Measurements from ENCODE around the gene DSTYK. TPM values are rescaled to one million over a fixed set of nuclear protein-coding genes. Genes with fewer than 3 reads are reported as not detected.

DSTYK gene
- total RNA-seq, 2 donors from 2014 or later: 10.9 to 11.9 TPM

DNA sequence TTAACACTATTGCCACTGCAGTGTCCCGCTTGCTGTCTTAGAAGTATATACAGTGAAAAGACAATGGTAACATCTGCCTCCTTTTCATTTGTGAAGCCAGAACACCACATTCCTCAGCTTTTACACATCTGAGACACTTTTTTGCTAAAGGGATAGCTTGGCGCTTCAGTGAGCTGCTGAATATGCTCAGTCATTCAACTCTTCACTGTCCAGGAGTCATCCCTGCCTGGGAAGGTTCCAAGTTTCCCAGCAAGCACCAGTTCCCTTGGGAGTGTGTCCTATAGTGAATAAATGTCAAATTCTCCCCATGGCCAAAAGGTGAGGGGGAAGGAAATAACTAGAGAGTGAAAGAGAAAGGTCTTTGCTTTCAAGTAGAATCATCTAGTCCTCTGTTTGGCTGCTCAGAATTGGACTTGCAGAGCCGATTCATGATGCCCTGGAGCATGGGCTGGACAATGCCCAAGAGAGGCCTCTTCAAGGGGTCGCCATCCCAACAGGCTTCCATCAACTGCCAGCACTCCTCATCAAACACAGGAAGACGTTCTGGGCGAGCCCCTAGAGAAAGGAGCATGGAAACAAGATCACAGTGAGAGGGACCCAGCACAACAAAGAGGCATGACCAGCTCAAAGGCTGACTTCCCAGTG is 64.2 kb downstream of the DSTYK start:
- no peak for DNase-seq (ENCODE audit: low spot score)
- intact Hi-C loops (cut with DNase I): loop anchor here (10.0 kb wide), 1 partner anchor 107 kb away; no protein-coding TSS in a partner anchor

DNA sequence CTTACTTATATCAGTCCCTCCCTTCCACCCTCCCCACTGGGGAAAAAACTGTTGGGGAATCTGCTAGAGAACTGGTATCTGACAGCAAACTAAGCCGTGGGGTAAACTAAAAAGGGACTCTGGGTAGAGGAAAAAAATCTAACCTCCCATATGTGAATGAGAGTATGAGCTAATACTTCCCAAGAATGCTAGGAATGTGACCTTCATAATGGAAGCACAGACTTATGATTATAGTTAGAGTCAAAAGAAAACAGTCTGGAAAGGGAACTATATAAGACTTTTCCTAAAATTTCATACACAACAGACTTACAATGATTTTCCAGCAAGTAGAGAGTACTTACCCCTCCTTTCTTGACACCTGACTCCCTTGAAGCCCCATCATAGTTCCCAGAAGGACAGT is 66.8 kb downstream of the DSTYK start:
- DNase-seq (ENCODE audit: low spot score): no peak
- intact Hi-C loops (cut with DNase I): loop anchor here (10.0 kb wide), 1 partner anchor 110 kb away; no protein-coding TSS in a partner anchor

DNA sequence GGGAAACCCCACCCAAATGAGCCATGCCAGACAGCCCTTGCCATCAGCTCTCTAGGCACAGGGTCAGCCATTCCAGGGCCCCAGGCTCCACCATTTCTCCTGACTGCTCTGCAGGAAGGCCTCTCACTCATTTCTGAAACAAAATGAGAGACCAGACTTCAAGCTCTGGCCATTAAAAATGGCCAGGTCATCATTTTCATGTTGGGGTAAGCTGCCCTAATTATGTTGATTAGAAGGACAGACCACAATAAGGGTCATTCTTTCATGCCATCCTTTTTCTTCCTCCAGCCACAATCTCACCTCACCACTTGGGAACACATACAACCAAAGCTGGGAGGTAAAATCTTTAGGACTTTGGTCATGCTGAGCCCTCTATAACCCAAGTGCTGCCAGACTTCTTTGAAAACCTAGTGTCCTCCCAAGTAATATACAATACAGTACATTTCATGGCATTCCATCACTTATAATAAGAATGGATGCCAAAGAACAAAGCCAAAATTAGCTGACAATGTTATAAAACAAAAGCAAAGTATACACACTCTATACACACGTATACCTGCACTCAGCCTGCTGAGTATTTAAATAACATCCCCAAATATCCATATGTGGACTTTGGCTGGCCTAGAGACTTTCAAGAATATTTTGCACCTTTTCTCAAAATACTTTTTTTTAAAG is 67.3 kb downstream of the DSTYK start:
- DNase-seq (ENCODE audit: low spot score): no peak
- intact Hi-C loops (cut with DNase I): loop anchor here (10.0 kb wide), 1 partner anchor 111 kb away; no protein-coding TSS in a partner anchor

- DNase-seq (ENCODE audit: low spot score): no peak
- intact Hi-C loops (cut with DNase I): loop anchor here (10.0 kb wide), 1 partner anchor 113 kb away; no protein-coding TSS in a partner anchor
These were observed 69.4 kb downstream of the DSTYK start for GRCh38 chr1:205142102-205142469.

DNA sequence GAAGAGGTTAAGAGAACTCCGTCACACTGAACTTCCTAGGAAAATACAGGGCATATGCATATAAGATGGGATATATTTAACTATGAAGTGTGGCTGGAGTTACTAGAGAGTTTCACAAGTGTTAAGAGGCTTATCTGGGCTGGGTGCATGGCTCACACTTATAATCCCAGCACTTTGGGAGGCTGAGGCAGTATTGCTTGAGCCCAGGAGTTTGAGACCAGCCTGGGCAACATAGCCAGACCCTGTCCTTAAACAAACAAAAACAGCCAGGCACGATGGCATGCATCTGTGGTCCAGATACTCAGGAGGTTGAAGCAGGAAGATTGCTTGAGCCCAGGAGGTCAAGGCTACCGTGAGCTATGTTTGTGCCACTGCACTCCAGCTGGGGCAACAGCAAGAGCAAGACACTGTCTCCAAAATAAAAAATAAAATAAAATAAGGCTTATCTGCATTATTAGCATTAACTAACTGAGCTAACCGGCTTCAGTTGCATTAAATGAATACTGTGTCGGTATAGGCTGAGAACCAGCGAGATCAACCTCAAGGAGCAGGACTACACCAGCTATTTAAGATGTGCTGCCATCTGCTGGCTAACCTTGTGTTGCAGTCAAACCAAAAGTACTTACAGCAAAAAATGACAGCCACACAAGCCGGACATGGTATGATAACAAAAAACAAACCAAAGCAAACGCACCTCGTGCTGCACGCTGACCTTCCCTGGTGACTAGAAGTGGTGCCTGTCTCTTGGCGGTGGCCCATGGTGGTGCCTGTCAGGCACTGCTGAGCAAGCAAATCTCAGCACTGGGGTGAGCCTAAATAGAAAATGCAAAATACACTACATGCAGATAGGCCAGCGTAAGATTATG is 70.0 kb downstream of the DSTYK start:
- peak; percentile 86 for DNase-seq (ENCODE audit: low spot score)
- intact Hi-C loops (cut with DNase I): loop anchor here (10.0 kb wide), 1 partner anchor 113 kb away; no protein-coding TSS in a partner anchor

GRCh38 chr1:205140113-205140512 is 71.4 kb downstream of the DSTYK start:
- DNase-seq (ENCODE audit: low spot score): no peak
- intact Hi-C loops (cut with DNase I): loop anchor here (10.0 kb wide), 1 partner anchor 115 kb away; no protein-coding TSS in a partner anchor

DNA sequence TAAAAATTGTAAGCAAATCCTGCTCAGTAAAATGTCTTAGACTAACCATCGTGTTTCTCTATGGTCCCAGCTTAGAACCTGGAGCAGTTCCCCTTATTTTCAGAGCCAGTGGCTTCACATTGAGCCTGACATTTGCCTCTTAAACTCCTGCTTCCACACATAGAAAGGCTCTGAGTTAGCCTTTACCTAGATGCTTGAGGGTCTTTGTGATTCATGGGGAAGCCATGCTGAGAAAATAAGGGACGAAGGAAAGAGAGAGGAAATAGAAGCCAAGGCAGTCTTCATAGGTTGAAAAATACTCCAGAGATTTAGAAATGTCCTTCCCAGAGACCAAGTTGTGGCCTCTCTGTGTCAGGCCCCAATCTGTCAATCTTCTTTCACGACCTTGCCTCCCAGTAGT is 73.6 kb downstream of the DSTYK start:
- no peak for DNase-seq (ENCODE audit: low spot score)
- intact Hi-C loops (cut with DNase I): no loop called here

DNA sequence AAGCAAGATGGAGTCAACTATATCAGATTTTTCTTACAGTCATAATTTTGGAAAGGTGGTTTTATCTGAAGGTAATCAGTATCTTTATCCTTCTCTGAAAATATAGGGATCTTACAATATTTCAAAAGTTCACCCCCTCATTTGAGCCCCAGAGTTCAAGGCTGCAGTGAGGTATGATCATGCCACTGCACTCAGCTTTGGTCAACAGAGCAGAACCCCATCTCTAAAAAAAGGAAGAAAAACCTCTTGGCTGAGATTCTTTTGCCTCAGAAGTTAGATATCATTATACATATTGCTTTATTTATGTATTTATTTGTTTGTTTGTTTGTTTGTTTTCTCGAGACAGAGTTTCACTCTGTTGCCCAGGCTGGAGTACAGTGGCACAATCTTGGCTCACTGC is 78.2 kb downstream of the DSTYK start:
- no peak for DNase-seq (ENCODE audit: low spot score)
- intact Hi-C loops (cut with DNase I): no loop called here

DNA sequence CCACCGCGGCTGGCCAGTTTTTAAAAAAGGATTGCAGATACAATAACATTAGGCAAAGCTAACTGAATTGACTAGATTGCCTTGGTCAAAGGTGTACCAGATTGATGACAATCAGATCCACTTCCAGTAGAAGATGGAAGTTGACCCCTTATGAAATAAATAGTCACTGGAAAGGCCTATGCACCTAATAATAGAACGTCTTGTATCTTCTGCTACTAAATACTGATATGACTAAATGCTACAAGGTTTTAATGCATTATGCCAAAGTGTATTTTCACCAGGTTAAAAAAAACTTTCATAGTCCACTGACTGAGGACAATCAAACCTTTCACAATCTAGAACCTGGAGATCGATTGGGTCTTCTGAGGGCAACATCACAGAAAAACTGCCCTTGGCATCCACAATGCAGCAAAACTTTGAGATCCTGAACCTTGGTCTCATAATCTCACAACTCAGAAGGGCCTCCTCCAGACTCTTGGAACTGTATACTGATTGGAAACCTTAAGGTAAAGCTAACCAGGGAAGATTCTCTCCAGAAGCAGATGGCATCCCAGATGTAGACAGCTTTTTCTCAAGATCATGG is 82.0 kb downstream of the DSTYK start:
- DNase-seq (ENCODE audit: low spot score): no peak
- intact Hi-C loops (cut with DNase I): no loop called here

- intact Hi-C loops (cut with DNase I): no loop called here
- DNase-seq (ENCODE audit: low spot score): no peak
These were observed 83.5 kb downstream of the DSTYK start for GRCh38 chr1:205128050-205128449.

DNA sequence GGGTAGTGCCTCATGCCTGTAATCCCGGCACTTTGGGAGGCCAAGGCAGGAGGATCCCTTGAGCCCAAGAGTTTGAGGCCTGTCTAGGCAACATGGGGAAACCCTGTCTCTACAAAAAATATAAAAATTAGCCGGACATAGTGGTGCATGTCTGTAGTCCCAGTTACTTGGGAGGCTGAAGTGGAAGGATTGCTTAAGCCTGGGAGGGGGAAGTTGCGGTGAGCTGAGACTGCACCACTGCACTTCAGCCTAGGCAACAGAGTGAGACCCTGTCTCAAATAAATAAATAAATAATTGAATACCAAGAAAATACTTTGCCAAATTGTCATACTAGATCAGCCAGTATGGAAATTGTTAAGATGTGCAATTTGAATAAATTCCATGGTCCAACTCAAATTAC is 83.9 kb downstream of the DSTYK start:
- intact Hi-C loops (cut with DNase I): no loop called here
- DNase-seq (ENCODE audit: low spot score): no peak

GRCh38 chr1:205124726-205125125 is 86.8 kb downstream of the DSTYK start:
- intact Hi-C loops (cut with DNase I): no loop called here
- DNase-seq (ENCODE audit: low spot score): no peak

- intact Hi-C loops (cut with DNase I): no loop called here
- DNase-seq (ENCODE audit: low spot score): no peak
These were observed 89.0 kb downstream of the DSTYK start for GRCh38 chr1:205122489-205122882.

- DNase-seq (ENCODE audit: low spot score): peak; percentile 98
- intact Hi-C loops (cut with DNase I): no loop called here
These were observed 89.6 kb downstream of the DSTYK start, which contains the start of gene RBBP5 for GRCh38 chr1:205121660-205122488. TSS of gene RBBP5 (minus strand) at chr1:205121978. CDS start at chr1:205121873, 105 bp downstream.

DNA sequence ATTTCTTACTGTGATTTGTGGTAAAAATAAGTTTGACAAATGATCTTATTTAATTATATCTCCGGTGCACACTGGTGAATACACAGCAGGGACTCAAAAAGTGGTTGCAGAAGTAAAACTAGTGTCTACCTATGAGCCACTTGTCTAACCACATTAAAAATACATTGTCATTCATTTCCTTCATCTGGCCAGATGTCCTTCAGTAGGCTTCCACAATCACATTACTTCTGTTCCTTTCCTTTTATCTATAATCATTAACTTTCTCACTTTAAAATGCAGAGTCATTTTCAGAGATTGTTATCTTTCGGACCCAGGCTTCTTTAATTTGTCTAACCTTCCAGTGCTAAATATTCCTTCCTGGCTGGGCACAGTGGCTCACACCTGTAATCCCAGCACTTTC is 92.8 kb downstream of the DSTYK start:
- no peak for DNase-seq (ENCODE audit: low spot score)
- intact Hi-C loops (cut with DNase I): loop anchor here in 1 of 2 donors (5.0 kb wide), 1 partner anchor 991 kb away; no protein-coding TSS in a partner anchor

GRCh38 chr1:205111354-205111753 is 100.1 kb downstream of the DSTYK start:
- intact Hi-C loops (cut with DNase I): no loop called here
- no peak for DNase-seq (ENCODE audit: low spot score)

- no peak for DNase-seq (ENCODE audit: low spot score)
- intact Hi-C loops (cut with DNase I): no loop called here
These were observed 101.8 kb downstream of the DSTYK start for GRCh38 chr1:205109711-205110110.

DNA sequence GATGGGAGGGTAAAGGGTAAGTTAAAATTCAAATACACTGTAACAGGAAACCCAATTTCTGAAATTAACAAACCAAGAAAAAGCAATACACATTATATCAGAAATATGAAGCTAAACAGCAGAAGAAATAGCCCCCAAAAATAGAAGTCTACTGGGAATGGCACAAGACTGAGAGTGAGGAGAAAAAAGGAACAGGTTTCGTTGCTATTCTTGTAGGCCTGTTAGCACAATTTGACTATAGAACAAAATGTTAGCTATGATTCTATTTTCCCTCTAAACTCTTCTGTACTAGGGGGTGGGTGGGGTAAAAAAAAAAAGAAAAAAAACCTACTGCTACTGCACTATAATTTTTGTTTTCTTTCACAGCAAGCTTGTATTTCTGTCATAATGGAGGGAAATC is 102.2 kb downstream of the DSTYK start:
- no peak for DNase-seq (ENCODE audit: low spot score)
- intact Hi-C loops (cut with DNase I): no loop called here

GRCh38 chr1:205108464-205108863 is 103.0 kb downstream of the DSTYK start:
- intact Hi-C loops (cut with DNase I): no loop called here
- DNase-seq (ENCODE audit: low spot score): no peak

Data from posterior vena cava (tissue), 2 donors.